Left colon (tissue), 2 donors: ENCODE results near the gene ABL2. TPM values are rescaled to one million over a fixed set of nuclear protein-coding genes. Genes with fewer than 3 reads are reported as not detected.

Experiments
- ATAC-seq: fragments of 200-7000 bp; cut with Tn5 transposase; one replicate; pipeline ENCODE4 v1.9.1; 2020; ENCODE audit warnings: mild to moderate bottlenecking, moderate library complexity
- DNase-seq, 2 donors: peaks; one replicate each; pipeline ENCODE4 v3.0.0-alpha.2; 2020
- intact Hi-C, 2 donors: fragments of 100-400 bp; cut with DNase I in 1 of 2; cut with micrococcal nuclease in 1 of 2; formaldehyde crosslinking; loops; one replicate each; pipeline versions ENCODE4 v1.11.2 to v1.14.0; 2022; cut with DNase I, micrococcal nuclease
- total RNA-seq, 2 donors: library from RNA; stranded (reverse); fragmentation: NEBNext Ultra II Directional; extraction: Animal tissue kit (Norgen Biotek cat#: 25700); gene quantifications; one replicate each; pipeline ENCODE4 v1.2.1, GENCODE V29; 2021
- donor health status: DM: no; HTN: no; CAD: no.
- donor health status: DM: yes; HTN: yes; CAD: no.

ABL2 gene
- total RNA-seq, 2 donors from 2014 or later = 9.6 to 11.1 TPM

DNA sequence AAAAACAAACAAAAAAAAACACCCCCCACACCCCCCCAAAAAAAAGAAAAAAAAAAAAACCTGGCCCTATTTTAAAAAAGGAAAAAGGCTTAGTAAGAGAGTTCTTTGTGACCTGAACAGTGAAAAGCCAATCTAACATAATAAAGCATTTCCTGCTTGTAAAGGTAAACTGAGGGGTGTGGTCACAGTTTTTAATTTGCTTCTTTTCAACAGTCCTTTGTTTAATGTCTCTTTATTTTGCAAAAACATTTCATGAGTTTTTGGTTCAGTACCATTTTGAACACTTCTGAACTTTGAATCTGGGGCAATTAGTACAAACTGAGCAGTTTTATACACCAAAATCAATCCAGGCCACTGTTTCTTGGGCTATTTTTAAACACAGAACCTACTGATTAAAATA is 110.0 kb downstream of the ABL2 start:
- DNase-seq = no peak
- intact Hi-C loops = no loop called here
- ATAC-seq = peak; percentile 84

DNA sequence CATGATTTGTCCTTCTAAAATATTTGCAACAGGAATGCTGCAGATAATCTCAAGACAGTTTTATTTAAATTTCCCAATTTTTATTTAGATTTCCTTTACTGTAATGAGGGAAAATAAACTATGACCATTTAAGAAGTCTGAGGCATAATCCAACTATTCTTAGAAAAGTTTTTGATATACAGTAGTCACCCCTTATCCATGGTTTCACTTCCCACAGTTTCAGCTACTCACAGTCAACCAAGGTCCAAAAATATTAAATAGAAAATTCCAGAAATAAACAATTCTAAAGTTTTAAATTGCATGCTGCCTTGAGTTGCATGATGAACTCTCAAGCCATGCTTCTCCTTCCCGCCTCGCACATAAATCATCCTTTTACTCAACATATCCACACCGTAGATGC is 114.3 kb downstream of the ABL2 start:
- DNase-seq (no peak), ATAC-seq (no peak)
- intact Hi-C loops = no loop called here

DNA sequence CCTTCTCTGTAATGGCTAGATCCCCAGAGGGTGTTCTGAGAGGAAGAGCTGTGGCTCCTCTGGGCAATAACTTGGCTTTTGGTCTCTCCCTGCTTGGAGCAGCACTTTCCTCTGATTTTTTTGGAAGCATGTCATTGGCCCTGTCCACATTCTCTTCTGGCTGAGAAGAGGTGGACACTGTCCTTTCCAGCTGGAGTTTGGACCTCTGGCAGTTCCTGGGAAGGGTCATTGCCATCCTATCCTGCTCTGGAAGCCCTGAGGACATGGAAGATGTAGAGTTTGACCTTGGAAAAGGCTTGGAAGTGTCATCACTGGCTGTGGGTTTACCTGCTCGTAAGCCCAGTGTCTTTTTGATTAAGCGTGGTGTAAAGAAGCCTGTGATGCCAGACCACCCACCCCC is 120.8 kb downstream of the ABL2 start:
- ATAC-seq (no peak), DNase-seq (no peak)
- intact Hi-C loops = no loop called here

DNA sequence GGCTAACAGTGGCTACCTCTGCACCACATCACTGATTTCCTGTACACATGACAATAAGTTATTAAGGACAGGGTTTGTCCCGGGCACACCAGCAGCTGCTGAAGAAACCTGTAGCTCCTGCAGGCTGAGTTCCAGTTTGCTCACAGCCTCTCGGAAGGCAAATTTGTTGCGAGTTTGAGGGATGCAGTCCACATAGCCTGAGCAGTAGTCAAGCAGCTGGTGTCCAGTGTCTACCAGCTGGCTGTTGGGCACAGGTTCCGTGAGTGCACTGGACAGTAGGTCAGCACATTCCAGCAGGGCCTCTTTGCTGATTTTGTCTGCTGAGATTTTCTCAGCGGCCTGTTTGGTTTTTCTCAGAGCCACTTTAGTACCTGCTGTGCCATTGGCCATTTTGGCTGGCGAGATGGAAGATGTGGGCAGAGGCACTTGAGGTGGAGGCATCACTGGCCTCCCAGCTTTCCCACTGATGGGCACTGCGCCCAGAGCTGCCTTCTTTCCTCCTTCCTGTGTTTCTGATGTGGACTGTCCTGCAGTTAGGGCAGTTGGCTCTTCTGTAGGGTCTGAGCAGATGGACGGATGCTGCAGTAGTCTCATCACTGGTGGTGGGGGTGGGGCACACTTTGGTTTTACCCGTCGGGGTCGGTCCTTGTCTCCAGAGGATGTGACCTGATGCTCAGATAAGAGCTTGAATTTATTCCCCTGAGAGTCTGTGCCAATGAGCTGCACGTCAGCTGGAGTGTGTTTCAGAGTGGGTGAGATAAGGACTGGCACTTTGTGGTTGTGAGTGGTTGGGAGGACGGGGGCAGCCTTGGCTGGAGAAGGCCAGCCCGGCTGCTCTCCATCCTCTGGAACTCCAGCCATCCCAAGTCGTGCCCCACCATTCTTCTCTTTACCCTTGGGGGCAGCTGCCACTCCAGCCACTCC is 121.5 kb downstream of the ABL2 start:
- DNase-seq = no peak
- intact Hi-C loops = no loop called here
- no peak for ATAC-seq

DNA sequence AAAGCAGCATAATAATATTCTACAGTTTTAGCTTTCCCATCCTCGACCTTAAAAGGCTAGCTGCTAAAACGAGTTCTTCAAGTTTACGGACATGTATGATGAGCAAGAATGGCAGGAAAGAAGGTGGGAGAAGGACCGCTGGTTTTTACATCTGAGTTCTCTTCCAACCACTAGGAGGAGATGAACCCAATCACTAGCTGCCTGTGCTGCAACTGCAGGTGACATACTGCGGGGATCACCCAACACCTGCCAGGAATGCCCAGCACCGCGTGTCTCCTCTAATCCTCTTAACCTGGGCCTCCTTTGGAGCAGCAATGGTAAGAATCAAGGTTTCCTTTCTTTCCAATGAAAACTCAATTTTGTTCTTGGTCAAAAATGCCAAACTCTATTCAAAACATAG is 124.1 kb downstream of the ABL2 start:
- intact Hi-C loops = no loop called here
- peak; percentile 70 for ATAC-seq
- no peak for DNase-seq

DNA sequence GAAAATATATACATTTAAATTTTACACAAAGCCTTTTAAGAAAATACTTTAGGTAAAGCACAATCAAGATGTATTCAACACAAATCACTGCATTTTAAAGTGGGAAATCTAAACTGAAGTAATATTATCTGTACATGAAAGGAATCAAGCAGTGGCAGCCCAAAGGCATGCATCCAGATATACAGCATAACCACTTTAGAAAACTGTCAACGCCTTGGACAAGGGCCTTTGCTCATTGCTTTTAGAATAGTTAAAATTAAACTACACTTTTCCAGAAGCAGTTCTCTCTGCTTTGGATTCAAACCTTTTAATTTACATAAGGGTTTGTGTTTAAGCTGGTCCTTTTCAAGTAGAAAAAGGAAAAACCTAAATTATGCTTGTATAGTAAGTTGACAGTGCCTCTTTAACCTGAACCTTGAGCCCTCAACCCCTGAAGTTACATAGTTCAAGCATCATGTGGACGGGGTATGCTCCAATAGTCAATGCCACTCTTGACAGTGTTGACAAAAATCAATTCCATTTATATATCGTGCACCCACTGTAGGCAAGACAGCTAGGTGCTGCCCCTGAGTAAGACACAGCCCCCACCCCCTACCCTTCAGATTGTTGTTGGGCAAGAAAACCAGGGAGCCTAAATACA is 124.7 kb downstream of the ABL2 start:
- intact Hi-C loops = no loop called here
- no peak for ATAC-seq
- DNase-seq = no peak

DNA sequence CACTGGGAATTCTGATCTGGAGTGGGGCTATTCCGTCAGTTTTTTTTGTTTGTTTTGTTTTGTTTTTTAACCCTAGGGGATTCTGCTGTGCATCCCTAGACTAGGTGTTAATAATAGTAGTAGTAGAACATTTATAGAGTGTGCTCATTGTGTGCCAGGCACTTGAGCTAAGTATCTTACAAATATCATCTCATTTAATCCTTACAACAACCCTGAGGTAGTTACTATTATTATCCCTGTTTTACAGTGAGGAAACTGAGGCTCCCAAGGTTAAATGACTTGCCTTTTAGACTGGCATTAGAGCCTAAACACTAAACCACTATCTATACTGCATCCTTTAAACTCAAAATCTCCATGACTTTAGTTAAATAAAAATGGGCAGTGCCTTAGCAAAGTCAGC is 125.5 kb downstream of the ABL2 start:
- intact Hi-C loops = no loop called here

DNA sequence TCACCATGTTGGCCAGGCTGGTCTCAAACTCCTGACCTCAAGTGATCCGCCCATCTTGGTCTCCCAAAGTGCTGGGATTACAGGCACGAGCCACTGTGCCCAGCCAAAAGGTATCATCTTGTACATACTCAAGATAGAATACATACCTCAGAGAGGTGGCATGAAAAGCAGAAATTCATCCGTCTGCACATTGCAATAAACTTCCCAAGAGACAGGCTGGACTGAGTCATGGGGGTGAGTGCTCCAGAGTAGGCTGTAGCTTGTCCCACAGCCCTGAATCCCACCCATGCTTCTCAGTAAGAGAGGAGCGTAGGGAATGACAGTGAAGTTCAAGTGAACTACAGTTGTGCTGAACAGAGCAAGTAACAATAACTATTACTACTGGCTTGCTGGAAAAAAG is 127.9 kb downstream of the ABL2 start:
- intact Hi-C loops = no loop called here
- DNase-seq = no peak
- no peak for ATAC-seq

More for the DNA sequence above, 125.5 kb downstream of the ABL2 start:
- ATAC-seq (no peak), DNase-seq (no peak)

DNA sequence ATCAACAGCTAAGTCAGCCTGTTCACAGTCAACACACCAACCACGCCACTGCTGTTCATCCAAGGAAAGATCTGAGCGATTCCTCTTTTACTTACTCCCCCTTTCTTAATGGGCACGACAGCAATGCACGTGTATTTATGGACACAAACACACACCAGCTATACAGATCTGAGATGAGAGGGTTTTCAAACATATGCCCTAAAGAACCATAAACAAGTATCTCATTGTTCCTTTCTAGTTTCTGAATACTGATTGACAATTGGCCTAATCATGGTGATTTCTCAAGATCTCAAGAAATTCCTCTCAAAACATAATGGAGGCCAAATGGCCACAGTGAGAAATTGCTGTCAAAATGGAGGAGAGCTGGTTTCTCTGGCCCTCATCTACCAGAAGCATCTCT is 129.6 kb downstream of the ABL2 start:
- no peak for DNase-seq
- ATAC-seq = no peak
- intact Hi-C loops = no loop called here

DNA sequence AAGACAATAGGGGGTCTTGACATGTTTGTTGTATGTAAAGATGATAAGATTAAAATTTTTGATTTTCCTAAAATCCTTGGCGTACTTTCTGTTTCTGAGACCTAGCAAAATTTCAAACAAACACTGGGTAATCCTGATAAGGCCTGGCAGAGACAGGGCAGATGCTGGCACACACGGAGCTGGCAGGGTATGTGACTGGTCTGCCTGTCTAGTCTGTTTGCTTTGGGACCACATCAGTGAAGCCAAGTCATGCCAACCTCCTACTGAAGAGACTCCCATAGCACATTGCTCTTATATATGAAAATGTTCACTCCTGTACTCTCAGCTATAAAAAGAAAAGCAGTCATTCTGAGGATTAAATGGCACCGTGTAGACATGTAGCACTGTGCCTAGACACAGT is 133.6 kb downstream of the ABL2 start:
- ATAC-seq = no peak
- no peak for DNase-seq
- intact Hi-C loops = no loop called here

DNA sequence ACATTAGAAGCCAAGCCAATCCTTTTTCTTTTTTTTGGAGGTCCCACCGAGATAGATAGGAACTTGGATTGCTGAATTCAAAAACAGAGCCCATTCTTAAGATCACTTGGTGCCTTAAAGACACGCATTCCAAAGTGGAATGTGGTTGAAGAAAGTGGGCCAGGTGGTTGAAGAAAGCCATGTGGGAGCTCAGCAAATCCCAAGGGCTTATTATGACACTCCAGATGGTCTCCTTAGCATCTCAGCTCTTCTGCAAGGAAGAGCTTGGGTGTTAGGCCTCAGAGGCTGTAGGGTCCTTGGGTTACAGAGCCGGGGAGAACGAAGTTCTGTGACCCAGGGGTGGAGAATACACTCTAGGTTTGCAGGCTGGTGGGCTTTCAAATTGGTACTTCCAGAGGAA is 134.1 kb downstream of the ABL2 start:
- intact Hi-C loops = no loop called here
- DNase-seq = no peak
- ATAC-seq = no peak

DNA sequence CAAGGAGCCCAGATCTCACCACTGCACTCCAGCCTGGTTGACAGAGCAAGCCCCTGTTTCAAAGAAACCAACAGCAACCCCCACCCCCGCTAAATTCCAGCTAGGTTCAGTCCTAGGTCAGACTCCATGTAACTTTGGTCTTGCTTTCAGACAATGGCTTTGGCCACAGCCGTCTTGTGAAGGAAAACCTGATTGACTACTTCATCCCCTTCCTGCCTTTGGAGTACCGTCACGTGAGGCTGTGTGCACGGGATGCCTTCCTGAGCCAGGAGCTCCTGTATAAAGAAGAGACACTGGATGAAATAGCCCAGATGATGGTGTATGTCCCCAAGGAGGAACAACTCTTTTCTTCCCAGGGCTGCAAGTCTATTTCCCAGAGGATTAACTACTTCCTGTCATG is 134.7 kb downstream of the ABL2 start:
- no peak for DNase-seq
- intact Hi-C loops = no loop called here
- ATAC-seq = no peak

DNA sequence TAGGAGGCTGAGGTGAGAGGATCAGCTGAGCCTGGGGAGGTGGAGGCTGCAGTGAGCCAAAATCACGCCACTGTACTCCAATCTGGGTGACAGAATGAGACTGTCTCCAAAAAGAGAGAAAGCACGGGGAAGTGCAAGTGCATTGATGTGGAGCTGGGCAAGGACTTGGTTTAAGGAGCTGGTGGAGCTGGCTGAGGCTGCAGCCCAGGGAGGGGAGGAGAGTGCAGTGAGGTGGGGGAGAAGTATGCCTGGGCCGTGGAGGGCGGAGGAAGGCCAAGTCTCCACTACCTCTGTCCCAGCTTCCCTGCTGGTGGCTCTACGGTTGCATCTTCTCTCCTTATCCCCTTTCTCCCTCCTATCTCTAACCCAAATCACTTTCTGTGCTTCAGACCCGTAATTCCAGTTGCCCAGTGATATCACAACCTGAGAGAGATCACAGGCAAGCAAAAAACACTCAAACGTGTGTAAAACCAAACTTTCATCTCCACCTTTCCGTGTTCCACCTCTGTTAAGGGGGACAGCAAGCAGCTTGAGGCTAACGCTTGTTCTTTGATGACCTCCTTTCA is 136.5 kb downstream of the ABL2 start:
- no peak for DNase-seq
- intact Hi-C loops = no loop called here
- no peak for ATAC-seq

DNA sequence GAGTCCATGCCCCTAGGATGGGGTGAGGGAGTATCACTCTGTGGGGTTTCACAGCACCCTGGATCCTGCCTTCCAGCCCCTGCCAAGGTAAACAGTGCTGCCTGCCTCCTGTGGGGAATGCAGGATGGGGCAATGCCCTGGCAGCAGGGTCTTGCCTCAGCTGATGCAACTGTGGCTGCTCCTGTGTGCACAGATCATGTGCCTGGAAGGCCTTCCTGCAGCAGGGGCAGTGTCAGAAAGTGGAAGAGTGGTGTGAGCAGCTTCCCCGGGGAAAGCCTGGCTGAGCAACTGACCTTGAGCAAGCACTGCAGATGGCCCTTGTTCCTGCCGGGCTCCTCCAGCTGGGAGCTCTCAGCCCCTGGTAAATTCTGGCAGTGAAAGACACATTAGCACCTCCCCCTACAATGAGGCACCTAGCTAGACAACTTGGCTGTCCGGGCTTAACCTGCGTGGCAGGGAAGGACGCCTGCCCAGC is 137.7 kb downstream of the ABL2 start:
- intact Hi-C loops = no loop called here
- DNase-seq = peak in 1 of 2 donors; percentile 43
- ATAC-seq = peak; percentile 17

DNA sequence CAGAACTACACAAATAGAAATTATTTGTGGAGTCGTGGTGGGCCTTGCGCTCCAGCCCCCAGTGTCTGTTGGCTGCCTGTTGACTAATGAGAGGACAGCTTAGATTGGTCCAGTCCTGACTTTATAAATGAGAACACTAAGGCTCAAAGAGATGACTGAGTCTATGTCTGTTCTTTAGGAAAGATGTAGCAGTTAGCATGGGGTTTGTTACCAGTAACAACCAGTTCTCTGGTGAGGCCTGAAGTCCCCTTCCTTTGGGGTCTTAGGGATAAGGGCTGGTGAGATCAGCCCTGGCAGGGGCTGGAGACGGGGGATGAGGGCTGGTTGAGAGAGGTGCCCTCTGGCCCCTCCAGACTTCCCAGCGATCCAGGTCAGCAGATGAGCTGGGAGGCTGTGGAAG is 138.6 kb downstream of the ABL2 start:
- intact Hi-C loops = no loop called here
- DNase-seq (no peak), ATAC-seq (no peak)

DNA sequence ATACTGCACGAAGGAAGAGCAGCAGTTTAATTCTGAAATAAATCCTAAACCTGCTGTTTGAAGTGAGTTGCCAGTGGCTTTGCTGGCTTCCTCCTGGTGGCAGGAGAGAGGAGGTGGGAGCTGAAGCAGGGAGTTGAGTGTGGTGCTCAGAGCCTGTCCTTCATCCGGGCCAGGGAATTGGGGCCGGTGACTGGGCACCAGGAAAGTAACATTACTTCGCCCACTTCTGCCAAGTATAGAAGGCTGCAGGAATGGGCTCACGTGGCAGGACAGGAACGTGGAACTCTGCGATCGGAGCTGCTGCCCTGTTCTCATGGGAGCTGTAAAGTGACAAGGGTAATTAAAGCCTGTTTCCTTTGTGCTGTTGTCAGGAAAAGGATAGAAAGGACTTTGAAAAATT is 139.0 kb downstream of the ABL2 start:
- intact Hi-C loops = no loop called here
- DNase-seq (no peak), ATAC-seq (no peak)

DNA sequence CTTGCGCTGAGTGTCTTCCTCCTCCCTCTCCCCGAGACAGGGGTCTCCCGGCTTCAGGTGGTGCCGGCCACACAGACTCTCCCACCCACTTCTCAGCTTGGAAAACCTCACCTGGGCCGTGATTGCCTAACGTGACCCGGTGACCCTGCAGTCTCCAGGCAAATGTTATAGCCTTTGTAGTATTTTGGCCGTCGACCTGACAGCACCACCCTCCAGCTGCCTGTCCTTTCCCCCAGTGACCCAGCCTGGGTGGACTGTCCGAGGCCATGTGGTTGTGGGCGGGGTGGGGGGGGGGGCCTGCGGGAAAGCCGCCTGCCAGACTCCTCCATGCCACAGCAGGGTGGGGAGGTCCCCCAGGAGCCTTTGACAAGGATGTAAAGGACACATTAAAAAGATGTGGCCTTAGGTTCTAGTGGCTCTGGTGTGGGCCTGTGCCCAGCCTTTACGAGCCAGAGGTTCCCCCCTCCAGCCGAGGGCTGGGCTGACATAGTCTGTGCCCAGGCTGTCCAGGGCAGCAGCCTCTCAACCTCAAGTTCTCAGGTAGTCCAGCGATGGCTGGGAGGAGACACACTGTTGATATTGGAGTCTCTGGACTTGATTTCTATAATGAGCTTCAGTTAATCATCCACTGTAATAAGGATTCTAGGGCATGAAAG is 139.5 kb downstream of the ABL2 start:
- DNase-seq = no peak
- intact Hi-C loops = no loop called here
- ATAC-seq = no peak

DNA sequence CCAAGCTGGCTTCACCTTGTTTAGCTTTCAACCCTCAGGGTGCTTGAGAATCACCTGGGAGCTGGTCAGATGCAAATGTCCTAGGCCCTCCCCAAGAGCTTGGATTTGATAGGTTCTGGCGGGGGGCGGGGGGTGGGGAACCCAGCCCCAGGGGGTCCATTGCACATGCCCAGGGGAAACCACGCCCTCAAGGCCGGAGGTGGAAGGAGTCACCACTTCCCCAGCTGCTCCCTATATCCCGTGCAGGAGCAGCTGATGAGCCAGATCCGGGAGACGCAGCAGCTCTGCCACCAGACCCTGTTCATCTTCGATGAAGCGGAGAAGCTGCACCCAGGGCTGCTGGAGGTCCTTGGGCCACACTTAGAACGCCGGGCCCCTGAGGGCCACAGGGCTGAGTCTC is 141.8 kb downstream of the ABL2 start:
- intact Hi-C loops = no loop called here
- ATAC-seq = no peak
- no peak for DNase-seq

DNA sequence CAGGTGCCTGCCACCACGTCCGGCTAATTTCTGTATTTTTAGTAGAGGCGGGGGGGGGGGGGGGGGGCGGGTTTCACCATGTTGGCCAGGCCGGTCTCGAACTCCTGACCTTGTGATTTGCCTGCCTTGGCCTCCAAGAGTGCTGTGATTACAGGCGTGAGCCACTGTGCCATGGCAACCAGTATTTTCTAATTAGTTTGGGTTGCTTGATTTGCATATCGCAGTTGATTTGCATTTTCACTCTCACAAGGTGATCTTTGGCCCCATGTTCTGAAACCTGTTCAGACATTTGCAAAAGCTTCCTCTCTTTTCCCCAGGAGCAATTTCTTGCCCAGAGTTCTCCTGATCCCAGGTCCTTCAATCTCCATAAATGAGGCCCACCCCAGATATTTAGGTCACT is 145.9 kb downstream of the ABL2 start:
- ATAC-seq = no peak
- intact Hi-C loops = loop anchor here in 1 of 2 donors (5.0 kb wide), 1 partner anchor 284 kb away; the partner anchor contains the start of gene AXDND1
- no peak for DNase-seq

DNA sequence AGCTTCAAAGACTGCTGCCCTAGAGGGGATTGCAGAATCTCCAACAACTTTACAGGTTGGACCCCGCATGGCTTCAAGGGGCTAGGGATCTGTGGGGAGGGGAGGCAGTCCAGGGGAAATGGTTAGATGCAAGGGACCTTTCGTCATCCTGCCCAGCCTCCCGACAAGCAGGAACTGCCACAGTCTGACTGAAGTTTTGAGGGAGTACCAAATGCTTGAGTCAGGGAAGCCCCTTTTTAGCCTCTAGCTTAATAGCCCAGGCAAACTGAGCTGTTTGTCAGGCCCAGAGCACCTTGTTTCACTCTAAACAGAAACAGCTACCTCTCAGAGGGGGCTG is 146.5 kb downstream of the ABL2 start:
- intact Hi-C loops = loop anchor here in 1 of 2 donors (5.0 kb wide), 1 partner anchor 284 kb away; the partner anchor contains the start of gene AXDND1
- ATAC-seq = no peak

More for the DNA sequence above, 146.5 kb downstream of the ABL2 start:
- no peak for DNase-seq
